CD8-positive, alpha-beta memory T cell (primary cell): ENCODE results near the gene DOCK2. TPM values are rescaled to one million over a fixed set of nuclear protein-coding genes. Genes with fewer than 3 reads are reported as not detected.

Source experiments
- CTCF ChIA-PET: fragments of 350-600 bp; sonication (Branson Sonifier 250); formaldehyde crosslinking; loops from one replicate; lab custom pipeline; 2021; ENCODE audit warnings: antibody characterized with exemption; lab: Charles Lee
- POLR2A ChIA-PET: fragments of 350-600 bp; sonication (Branson Sonifier 250); formaldehyde crosslinking; loops from one replicate; lab custom pipeline; 2021; ENCODE audit warnings: antibody characterized with exemption; lab: Charles Lee
- DNase-seq, 5 donors: peaks; one replicate each; pipeline versions ENCODE4 v3.0.0 to v3.0.0-alpha.2; 2020 to 2022; ENCODE audit warnings: mixed read lengths in 1 of 5
- H3K27ac ChIP-seq: one replicate; pipeline ENCODE4 v1.7.0; 2013; ENCODE audit warnings: low read depth, mild to moderate bottlenecking, low read length, moderate library complexity
- H3K27me3 ChIP-seq: 2 replicates; pipeline ENCODE4 v1.7.0; 2013; ENCODE audit warnings: low read length, mild to moderate bottlenecking; ENCODE audit not compliant: insufficient read depth, poor library complexity, severe bottlenecking
- H3K36me3 ChIP-seq: 2 replicates; pipeline ENCODE4 v1.7.0; 2013; ENCODE audit warnings: mild to moderate bottlenecking, low read length, moderate library complexity; ENCODE audit not compliant: insufficient read depth
- H3K4me1 ChIP-seq: 2 replicates; pipeline ENCODE4 v1.7.0; 2013; ENCODE audit warnings: mild to moderate bottlenecking, low read length, moderate library complexity; ENCODE audit not compliant: insufficient read depth
- H3K4me3 ChIP-seq: 2 replicates; pipeline ENCODE4 v1.7.0; 2013; ENCODE audit warnings: mild to moderate bottlenecking, low read length
- H3K9me3 ChIP-seq: 2 replicates; pipeline ENCODE4 v1.7.0; 2013; ENCODE audit warnings: mild to moderate bottlenecking, low read length
- H3K27ac Mint-ChIP-seq, 8 donors: one replicate each; pipeline ENCODE4 v1.8.0; 2020 to 2021; ENCODE audit warnings: mixed read lengths in 8 of 8, mild to moderate bottlenecking in 6 of 8, inconsistent platforms in 3 of 8, moderate library complexity in 3 of 8
- H3K27me3 Mint-ChIP-seq, 2 donors: one replicate each; pipeline ENCODE4 v1.8.0; 2020 to 2021; ENCODE audit warnings: mixed read lengths in 2 of 2, mild to moderate bottlenecking in 1 of 2, moderate library complexity in 1 of 2
- H3K36me3 Mint-ChIP-seq, 3 donors: one replicate each; pipeline ENCODE4 v1.8.0; 2020 to 2021; ENCODE audit warnings: mixed read lengths in 3 of 3, inconsistent platforms in 1 of 3, mild to moderate bottlenecking in 1 of 3
- H3K4me1 Mint-ChIP-seq, 3 donors: one replicate each; pipeline ENCODE4 v1.8.0; 2020 to 2021; ENCODE audit warnings: mixed read lengths in 3 of 3, inconsistent platforms in 1 of 3, mild to moderate bottlenecking in 1 of 3
- H3K4me3 Mint-ChIP-seq, 7 donors: one replicate each; pipeline ENCODE4 v1.8.0; 2020 to 2021; ENCODE audit warnings: mixed read lengths in 7 of 7, mild to moderate bottlenecking in 6 of 7, moderate library complexity in 4 of 7, inconsistent platforms in 2 of 7
- H3K9me3 Mint-ChIP-seq, 5 donors: one replicate each; pipeline ENCODE4 v1.8.0; 2020 to 2022; ENCODE audit warnings: mixed read lengths in 5 of 5, mild to moderate bottlenecking in 3 of 5, moderate library complexity in 2 of 5, inconsistent platforms in 1 of 5
- polyA plus RNA-seq: library from polyadenylated mRNA; unstranded; fragments of 300-500 nt; fragmentation: Illumina TruSeq; gene quantifications from one replicate; pipeline ENCODE4 v1.2.3, GENCODE V29; 2021
- total RNA-seq, 2 experiments: library from RNA; stranded (reverse); gene quantifications; one replicate each; pipeline ENCODE4 v1.2.3, GENCODE V29; 2021

The DOCK2 gene
- total and polyA plus RNA-seq, 3 experiments from 2014 or later, result 102 to 157 (median 155) TPM

DNA sequence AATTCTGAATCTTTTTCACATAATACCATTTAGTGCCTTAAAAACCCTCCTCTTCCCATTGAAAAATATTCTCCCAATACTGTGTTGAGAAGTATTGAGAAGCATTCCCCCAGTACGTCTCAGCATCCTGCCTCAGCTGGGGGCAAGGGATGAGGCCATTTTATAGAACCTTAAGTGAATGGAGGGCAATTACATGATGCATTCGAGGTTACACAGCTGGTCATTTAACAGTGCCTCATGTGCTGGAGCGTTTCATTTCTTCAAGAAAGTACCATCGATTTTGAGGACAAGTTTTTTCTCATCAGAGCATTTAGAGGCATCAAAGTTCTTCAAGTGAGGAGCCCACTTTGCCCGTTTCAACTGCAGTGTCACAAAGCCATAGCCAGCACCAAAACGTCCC lies 135.6 kb downstream of the DOCK2 start:
- Mint-ChIP-seq H3K27ac (no peak overlapping the region), H3K4me3 (no peak overlapping the region), H3K27me3 (no peaks in the 10 kb centered on the region), H3K4me1 (peaks cover 13 to 27% (median 18%) of the 10 kb centered on the region in 3 donors), H3K9me3 (no peaks in the 10 kb centered on the region), H3K36me3 (peaks cover 11 to 81% (median 24%) of the 10 kb centered on the region in 3 donors)
- Histone ChIP-seq H3K36me3 (no peaks in the 10 kb centered on the region), H3K27me3 (no peaks in the 10 kb centered on the region), H3K27ac (no peak overlapping the region), H3K4me1 (no peaks in the 10 kb centered on the region), H3K4me3 (no peak overlapping the region), H3K9me3 (no peaks in the 10 kb centered on the region)
- ChIA-PET POLR2A (no interaction called here), CTCF (no interaction called here)
- no peak for DNase-seq

DNA sequence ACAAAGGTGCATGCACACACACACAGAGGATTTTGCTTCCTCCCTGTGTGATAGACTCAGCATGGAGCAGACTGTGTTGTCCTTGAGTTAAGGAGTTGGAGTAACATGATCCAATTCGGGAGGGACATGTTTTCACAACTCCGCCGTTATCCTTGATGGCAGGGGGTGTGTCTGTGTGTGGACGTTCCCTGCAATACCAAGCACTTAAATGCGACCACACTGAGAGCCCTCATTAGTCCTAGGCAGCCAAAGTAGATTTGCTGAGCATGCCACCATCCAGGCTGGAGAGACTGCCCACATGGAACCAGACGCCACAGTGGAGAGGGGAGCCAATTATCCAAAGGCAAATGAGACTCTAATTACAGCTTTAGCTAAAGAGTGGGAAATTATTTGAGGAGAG lies 140.1 kb downstream of the DOCK2 start:
- peaks cover 10 to 22% (median 14%) of the 10 kb centered on the region in 3 donors for H3K4me1 Mint-ChIP-seq

DNA sequence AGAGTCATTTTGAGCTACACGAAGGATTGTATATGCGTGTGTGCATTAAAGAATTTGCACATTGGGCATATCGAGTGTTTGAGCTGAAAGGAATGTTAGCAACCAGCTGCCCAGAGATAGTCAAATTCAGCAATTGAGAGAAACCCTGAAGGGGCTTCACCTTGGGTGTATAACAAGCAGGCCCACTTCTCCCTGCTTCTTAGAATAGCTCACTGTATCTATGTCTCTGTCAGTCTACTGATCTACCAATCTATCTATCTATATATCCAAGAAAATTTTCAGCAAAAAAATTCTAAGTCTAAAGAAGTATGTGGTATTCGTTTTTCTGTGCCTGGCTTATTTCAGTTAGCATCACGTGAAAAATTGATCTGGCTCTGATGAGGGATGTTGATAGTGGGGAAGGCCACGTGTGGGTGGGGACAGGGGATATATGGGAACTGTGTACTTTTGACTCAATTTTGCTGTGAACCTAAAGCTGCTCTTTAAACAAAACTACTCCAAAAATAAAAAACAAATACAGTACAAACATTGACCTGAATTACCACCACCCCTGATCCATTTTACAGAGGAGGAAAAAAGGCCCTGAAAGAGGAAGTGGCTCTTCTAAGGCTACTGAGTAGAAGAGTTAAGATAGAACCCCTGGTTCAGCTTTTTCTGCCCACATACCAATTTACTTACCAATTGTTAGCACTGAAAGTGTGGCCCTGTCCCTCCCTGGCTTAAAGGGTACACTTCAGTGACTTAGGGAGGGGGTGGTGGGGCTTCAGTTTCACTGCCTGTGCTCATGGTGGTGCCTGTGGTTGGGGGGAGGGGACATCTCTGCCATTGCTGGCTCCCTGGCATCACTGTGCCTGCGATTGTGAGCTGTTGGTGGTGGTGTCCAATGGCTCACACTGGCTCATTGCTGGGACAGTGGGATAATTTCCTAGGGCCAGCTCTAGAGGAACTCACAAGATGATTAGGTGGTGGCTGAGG lies 141.8 kb downstream of the DOCK2 start:
- CTCF ChIA-PET, result no interaction called here
- Mint-ChIP-seq H3K4me1 (peaks cover 12 to 19% (median 15%) of the 10 kb centered on the region in 3 donors), H3K36me3 (peaks cover 0 to 79% (median 12%) of the 10 kb centered on the region in 3 donors), H3K9me3 (no peaks in the 10 kb centered on the region), H3K4me3 (peak overlapping the region in 1 of 7 donors; percentile 15), H3K27ac (peak overlapping the region in 4 of 8 donors; percentile 35 to 88 (median 51)), H3K27me3 (no peaks in the 10 kb centered on the region)
- Histone ChIP-seq H3K36me3 (peaks cover 11% of the 10 kb centered on the region), H3K4me3 (no peak overlapping the region), H3K27me3 (no peaks in the 10 kb centered on the region), H3K9me3 (no peaks in the 10 kb centered on the region), H3K4me1 (no peaks in the 10 kb centered on the region), H3K27ac (no peak overlapping the region)
- POLR2A ChIA-PET, result no interaction called here
- no peak for DNase-seq

More for the DNA sequence above, 140.1 kb downstream of the DOCK2 start:
- no peak for DNase-seq
- CTCF ChIA-PET, result no interaction called here
- POLR2A ChIA-PET, result no interaction called here
- H3K36me3 Mint-ChIP-seq, result peaks cover 2 to 84% (median 17%) of the 10 kb centered on the region in 3 donors
- H3K27me3 ChIP-seq, result no peaks in the 10 kb centered on the region
- H3K27me3 Mint-ChIP-seq, result no peaks in the 10 kb centered on the region
- peaks cover 11% of the 10 kb centered on the region for H3K36me3 ChIP-seq
- H3K9me3 ChIP-seq, result no peaks in the 10 kb centered on the region
- H3K27ac ChIP-seq, result no peak overlapping the region
- H3K9me3 Mint-ChIP-seq, result no peaks in the 10 kb centered on the region
- no peak overlapping the region for H3K4me3 ChIP-seq
- no peak overlapping the region for H3K4me3 Mint-ChIP-seq
- no peaks in the 10 kb centered on the region for H3K4me1 ChIP-seq
- peak overlapping the region in 2 of 8 donors; percentile 1 to 47 for H3K27ac Mint-ChIP-seq

- Mint-ChIP-seq H3K4me3 (peak overlapping the region in 1 of 7 donors; percentile 40), H3K9me3 (no peaks in the 10 kb centered on the region), H3K4me1 (peaks cover 18 to 24% (median 18%) of the 10 kb centered on the region in 3 donors), H3K27me3 (no peaks in the 10 kb centered on the region), H3K36me3 (peaks cover 4 to 75% (median 14%) of the 10 kb centered on the region in 3 donors), H3K27ac (peak overlapping the region in 1 of 8 donors; percentile 14)
- Histone ChIP-seq H3K9me3 (no peaks in the 10 kb centered on the region), H3K27ac (no peak overlapping the region), H3K36me3 (peaks cover 11% of the 10 kb centered on the region), H3K27me3 (no peaks in the 10 kb centered on the region), H3K4me1 (no peaks in the 10 kb centered on the region), H3K4me3 (no peak overlapping the region)
- CTCF ChIA-PET, result no interaction called here
- DNase-seq, result no peak
- POLR2A ChIA-PET, result no interaction called here
Measured at GRCh38 chr5:169781420-169782345, 144.6 kb downstream of the DOCK2 start.

- ChIA-PET POLR2A (interaction anchor here (0.5 kb wide), 1 partner anchor 20 kb away, joined by 3 read pairs; no protein-coding TSS in a partner anchor), CTCF (no interaction called here)
- no peak for DNase-seq
- no peaks in the 10 kb centered on the region for H3K4me1 ChIP-seq
- Mint-ChIP-seq H3K9me3 (no peaks in the 10 kb centered on the region), H3K4me1 (peaks cover 14 to 38% (median 22%) of the 10 kb centered on the region in 3 donors), H3K36me3 (peaks cover 11 to 78% (median 33%) of the 10 kb centered on the region in 3 donors), H3K27ac (peak overlapping the region in 3 of 8 donors; percentile 49 to 63 (median 50)), H3K27me3 (no peaks in the 10 kb centered on the region), H3K4me3 (no peak overlapping the region)
- no peaks in the 10 kb centered on the region for H3K9me3 ChIP-seq
- H3K27ac ChIP-seq, result no peak overlapping the region
- no peaks in the 10 kb centered on the region for H3K36me3 ChIP-seq
- H3K27me3 ChIP-seq, result no peaks in the 10 kb centered on the region
- no peak overlapping the region for H3K4me3 ChIP-seq
Measured at GRCh38 chr5:169785771-169786618, 148.9 kb downstream of the DOCK2 start.

DNA sequence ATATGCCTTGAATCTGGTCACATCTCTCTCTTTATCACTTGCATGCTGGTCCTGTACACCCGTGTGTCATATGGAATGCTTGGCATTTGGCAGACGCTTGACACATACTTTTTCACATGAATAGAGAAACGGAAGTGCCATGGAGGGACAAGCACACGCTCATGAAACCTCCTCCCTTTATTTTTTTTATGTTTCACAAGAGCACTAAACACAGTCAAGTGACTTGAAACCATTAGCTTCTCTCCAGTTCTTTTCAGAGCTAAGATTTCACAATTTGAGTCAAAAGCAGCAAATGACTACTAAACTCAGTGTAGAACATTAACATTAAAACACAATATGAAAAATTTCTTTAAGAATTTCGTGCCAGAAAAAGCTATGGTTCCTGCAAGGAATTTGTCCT lies 151.1 kb downstream of the DOCK2 start:
- CTCF ChIA-PET, result no interaction called here
- H3K36me3 Mint-ChIP-seq, result peaks cover 11 to 80% (median 34%) of the 10 kb centered on the region in 3 donors

GRCh38 chr5:169789417-169789940 lies 152.4 kb downstream of the DOCK2 start:
- H3K4me3 ChIP-seq, result no peak overlapping the region
- no peak overlapping the region for H3K27ac ChIP-seq
- DNase-seq, result no peak
- H3K4me3 Mint-ChIP-seq, result no peak overlapping the region
- H3K9me3 Mint-ChIP-seq, result no peaks in the 10 kb centered on the region
- ChIA-PET CTCF (no interaction called here), POLR2A (interaction anchor here (0.8 kb wide), 1 partner anchor 153 kb away, joined by 3 read pairs; the partner anchor contains the start of gene DOCK2)
- H3K27me3 ChIP-seq, result no peaks in the 10 kb centered on the region
- peaks cover 0 to 1% of the 10 kb centered on the region in 2 donors for H3K27me3 Mint-ChIP-seq
- peak overlapping the region in 2 of 8 donors; percentile 8 to 35 for H3K27ac Mint-ChIP-seq
- H3K4me1 Mint-ChIP-seq, result peaks cover 12 to 27% (median 15%) of the 10 kb centered on the region in 3 donors
- peaks cover 11 to 81% (median 39%) of the 10 kb centered on the region in 3 donors for H3K36me3 Mint-ChIP-seq
- peaks cover 5% of the 10 kb centered on the region for H3K36me3 ChIP-seq
- H3K4me1 ChIP-seq, result no peaks in the 10 kb centered on the region
- H3K9me3 ChIP-seq, result no peaks in the 10 kb centered on the region

More for the DNA sequence above, 151.1 kb downstream of the DOCK2 start:
- Mint-ChIP-seq H3K9me3 (no peaks in the 10 kb centered on the region), H3K27ac (peak overlapping the region in 1 of 8 donors; percentile 29), H3K4me1 (peaks cover 15 to 27% (median 19%) of the 10 kb centered on the region in 3 donors), H3K27me3 (no peaks in the 10 kb centered on the region), H3K4me3 (no peak overlapping the region)
- POLR2A ChIA-PET, result no interaction called here
- no peak overlapping the region for H3K4me3 ChIP-seq
- H3K9me3 ChIP-seq, result no peaks in the 10 kb centered on the region
- H3K27ac ChIP-seq, result no peak overlapping the region
- no peaks in the 10 kb centered on the region for H3K27me3 ChIP-seq
- DNase-seq, result no peak
- H3K4me1 ChIP-seq, result no peaks in the 10 kb centered on the region
- no peaks in the 10 kb centered on the region for H3K36me3 ChIP-seq
